GM18951 (cell line): Measurements from ENCODE around the gene APOBR.
"Not testable (repeated sequence)": the region's sequence is repeated elsewhere in the genome, so short reads cannot be mapped to it uniquely, and the experiment has no call there.

ENCODE experiments used
- POLR2A ChIP-seq: IDR thresholded peaks from 4 replicates; pipeline ENCODE4 v1.6.1; 2011; ENCODE audit warnings: mild to moderate bottlenecking; ENCODE audit not compliant: insufficient read length, insufficient read depth; ENCODE audit errors: extremely low read depth
- in situ Hi-C: fragments of 300-500 bp; cut with MboI; formaldehyde crosslinking; loops from one replicate; pipeline ENCODE4 v1.12.0; 2022; ENCODE audit warnings: low sequenced_read_pairs, mixed read lengths, inconsistent platforms; ENCODE audit not compliant: unreplicated experiment

APOBR gene

GRCh38 chr16:28494121-28494851 is at the start of gene APOBR:
APOBR (plus strand) TSS chr16:28494643; CDS start chr16:28494682, 39 bp downstream.
- in situ Hi-C loops: no loop called here
- TF ChIP-seq POLR2A: peak; percentile 64

- in situ Hi-C loops: not testable (repeated sequence)
Measured at GRCh38 chr16:28446388-28446787, 48.1 kb upstream of the APOBR start.

- in situ Hi-C loops: not testable (repeated sequence)
Measured at GRCh38 chr16:28447081-28447480, 47.4 kb upstream of the APOBR start.

- in situ Hi-C loops: no loop called here
Measured at GRCh38 chr16:28473714-28474265, 20.7 kb upstream of the APOBR start.

GRCh38 chr16:28475221-28475620 is 19.2 kb upstream of the APOBR start:
- TF ChIP-seq POLR2A: no peak
- in situ Hi-C loops: no loop called here

More at GRCh38 chr16:28473714-28474265, 20.7 kb upstream of the APOBR start:
- no peak for TF ChIP-seq POLR2A

- in situ Hi-C loops: no loop called here
- TF ChIP-seq POLR2A: no peak
Measured at GRCh38 chr16:28477311-28477920, 17.0 kb upstream of the APOBR start.

- TF ChIP-seq POLR2A: no peak
Measured at GRCh38 chr16:28478506-28479180, 15.8 kb upstream of the APOBR start.

GRCh38 chr16:28482026-28482425 is 12.4 kb upstream of the APOBR start:
- in situ Hi-C loops: no loop called here
- no peak for TF ChIP-seq POLR2A

More at GRCh38 chr16:28478506-28479180, 15.8 kb upstream of the APOBR start:
- in situ Hi-C loops: no loop called here

GRCh38 chr16:28483361-28483760 is 11.1 kb upstream of the APOBR start:
- in situ Hi-C loops: not testable (repeated sequence)

- TF ChIP-seq POLR2A: no peak
- in situ Hi-C loops: no loop called here
Measured at GRCh38 chr16:28486266-28486665, 8.2 kb upstream of the APOBR start.

GRCh38 chr16:28491230-28491969 is 3.0 kb upstream of the APOBR start:
- TF ChIP-seq POLR2A: no peak
- in situ Hi-C loops: no loop called here

GRCh38 chr16:28491970-28492474 is 2.4 kb upstream of the APOBR start, which contains the start of gene CLN3:
CLN3 (minus strand) TSS chr16:28492074; CDS start chr16:28491759, 315 bp downstream.
- in situ Hi-C loops: no loop called here
- TF ChIP-seq POLR2A: peak; percentile 43

- no peak for TF ChIP-seq POLR2A
- in situ Hi-C loops: no loop called here
Measured at GRCh38 chr16:28492511-28492910, 1.9 kb upstream of the APOBR start.
